KMS-11 (cell line): Measurements from ENCODE around the gene TUBA1A.

ENCODE experiments used
- H2AFZ ChIP-seq: fragments of 200-600 bp; sonication (generic); 2 replicates; pipeline ENCODE4 v1.6.1; 2016; ENCODE audit warnings: antibody characterized with exemption, mixed run types, low read depth
- H3K27ac ChIP-seq: fragments of 200-600 bp; sonication (generic); 2 replicates; pipeline ENCODE4 v1.6.1; 2016; ENCODE audit warnings: mild to moderate bottlenecking, mixed run types
- H3K27me3 ChIP-seq: fragments of 200-600 bp; sonication (generic); 2 replicates; pipeline ENCODE4 v1.6.1; 2017; ENCODE audit warnings: mild to moderate bottlenecking, low read depth, mixed run types, moderate library complexity; ENCODE audit not compliant: insufficient read depth
- H3K36me3 ChIP-seq: fragments of 200-600 bp; sonication (generic); 2 replicates; pipeline ENCODE4 v1.6.1; 2017; ENCODE audit warnings: mild to moderate bottlenecking, mixed run types; ENCODE audit not compliant: insufficient read depth
- H3K4me1 ChIP-seq: fragments of 200-600 bp; sonication (generic); 2 replicates; pipeline ENCODE4 v1.6.1; 2016; ENCODE audit warnings: mild to moderate bottlenecking, low read depth, mixed run types; ENCODE audit not compliant: poor library complexity, severe bottlenecking
- H3K4me2 ChIP-seq: fragments of 200-600 bp; sonication (generic); 2 replicates; pipeline ENCODE4 v1.7.0; 2016; ENCODE audit warnings: mild to moderate bottlenecking, mixed run types
- H3K4me3 ChIP-seq: fragments of 200-600 bp; sonication (generic); IDR thresholded peaks from 2 replicates; pipeline ENCODE4 v1.6.1; 2017; ENCODE audit warnings: low read depth, low read length, mixed read lengths; ENCODE audit not compliant: insufficient read depth
- H3K79me2 ChIP-seq: fragments of 200-600 bp; sonication (generic); 2 replicates; pipeline ENCODE4 v1.6.1; 2016; ENCODE audit warnings: low read depth, mixed run types; ENCODE audit not compliant: insufficient read depth
- H3K9ac ChIP-seq: fragments of 200-600 bp; sonication (generic); 2 replicates; pipeline ENCODE4 v1.6.1; 2016; ENCODE audit warnings: mild to moderate bottlenecking, mixed run types
- H4K20me1 ChIP-seq: fragments of 200-600 bp; sonication (generic); 2 replicates; pipeline ENCODE4 v1.6.1; 2016; ENCODE audit warnings: mild to moderate bottlenecking, mixed run types; ENCODE audit not compliant: insufficient read depth
- TF ChIP-seq, protein P1 (sequence below): fragments of 200-600 bp; sonication (generic); conservative IDR thresholded peaks from 2 replicates; pipeline ENCODE4 v1.6.1; 2017; ENCODE audit warnings: low read depth, mild to moderate bottlenecking, antibody characterized with exemption, low read length, moderate library complexity, mixed read lengths

The TUBA1A gene

DNA sequence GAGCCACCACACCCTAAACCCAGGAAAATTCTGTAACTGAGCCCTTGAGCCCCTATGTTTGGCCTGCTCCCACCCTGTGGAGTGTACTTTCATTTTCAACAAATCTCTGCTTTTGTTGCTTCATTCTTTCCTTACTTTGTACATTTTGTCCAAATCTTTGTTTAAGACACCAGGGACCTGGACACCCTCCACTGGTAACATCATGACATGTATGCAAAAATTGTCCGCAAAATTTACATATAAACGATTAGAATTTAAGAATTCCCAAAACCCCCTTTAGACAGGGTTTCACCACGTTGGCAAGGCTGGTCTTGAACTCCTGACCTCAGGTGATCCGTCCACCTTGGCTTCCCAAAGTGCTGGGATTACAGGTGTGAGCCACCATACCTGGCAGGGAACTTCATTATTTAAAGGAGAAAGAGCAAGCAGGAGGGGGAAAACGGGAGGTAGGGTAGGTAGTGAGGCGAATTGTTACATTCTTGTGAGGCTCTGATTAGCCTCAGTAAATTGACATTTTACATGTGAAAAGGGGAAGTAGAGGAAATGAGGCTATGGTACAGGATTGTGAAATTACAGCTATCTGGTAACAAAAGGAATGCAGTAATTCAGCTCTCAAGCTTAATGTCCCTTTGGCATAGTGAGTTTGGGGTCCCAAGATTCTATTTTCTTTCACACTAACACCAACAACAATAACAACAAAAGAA, 27.6 kb downstream of the TUBA1A start:
- H2AFZ ChIP-seq, result no peak overlapping the region
- H3K4me3 ChIP-seq, result no peak overlapping the region
- no peaks in the 10 kb centered on the region for H3K79me2 ChIP-seq
- H3K4me2 ChIP-seq, result no peak overlapping the region
- H3K27me3 ChIP-seq, result no peaks in the 10 kb centered on the region
- H3K36me3 ChIP-seq, result no peaks in the 10 kb centered on the region
- H3K4me1 ChIP-seq, result no peaks in the 10 kb centered on the region
- TF ChIP-seq, protein P1, sequence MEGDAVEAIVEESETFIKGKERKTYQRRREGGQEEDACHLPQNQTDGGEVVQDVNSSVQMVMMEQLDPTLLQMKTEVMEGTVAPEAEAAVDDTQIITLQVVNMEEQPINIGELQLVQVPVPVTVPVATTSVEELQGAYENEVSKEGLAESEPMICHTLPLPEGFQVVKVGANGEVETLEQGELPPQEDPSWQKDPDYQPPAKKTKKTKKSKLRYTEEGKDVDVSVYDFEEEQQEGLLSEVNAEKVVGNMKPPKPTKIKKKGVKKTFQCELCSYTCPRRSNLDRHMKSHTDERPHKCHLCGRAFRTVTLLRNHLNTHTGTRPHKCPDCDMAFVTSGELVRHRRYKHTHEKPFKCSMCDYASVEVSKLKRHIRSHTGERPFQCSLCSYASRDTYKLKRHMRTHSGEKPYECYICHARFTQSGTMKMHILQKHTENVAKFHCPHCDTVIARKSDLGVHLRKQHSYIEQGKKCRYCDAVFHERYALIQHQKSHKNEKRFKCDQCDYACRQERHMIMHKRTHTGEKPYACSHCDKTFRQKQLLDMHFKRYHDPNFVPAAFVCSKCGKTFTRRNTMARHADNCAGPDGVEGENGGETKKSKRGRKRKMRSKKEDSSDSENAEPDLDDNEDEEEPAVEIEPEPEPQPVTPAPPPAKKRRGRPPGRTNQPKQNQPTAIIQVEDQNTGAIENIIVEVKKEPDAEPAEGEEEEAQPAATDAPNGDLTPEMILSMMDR, result no peak
- H3K27ac ChIP-seq, result no peak overlapping the region
- no peak overlapping the region for H3K9ac ChIP-seq
- no peaks in the 10 kb centered on the region for H4K20me1 ChIP-seq

DNA sequence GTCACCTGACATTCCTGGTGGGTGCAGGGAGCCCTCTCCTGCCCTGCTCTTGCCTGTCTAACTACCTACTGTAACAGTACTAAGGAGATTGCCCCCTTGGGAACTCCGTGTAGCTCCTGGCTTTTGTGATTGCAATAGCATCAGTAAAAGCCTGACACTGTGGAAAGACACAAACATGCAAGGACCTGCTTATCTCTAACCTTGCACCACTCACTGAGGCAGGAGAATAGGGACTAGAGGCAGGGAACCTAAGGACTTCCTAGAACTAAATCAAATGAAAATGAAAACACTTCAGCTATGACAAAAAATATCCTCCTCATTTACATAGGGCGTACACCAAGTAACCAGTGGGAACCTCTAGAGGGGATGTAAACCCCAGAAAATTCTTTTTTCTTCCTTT, 28.5 kb downstream of the TUBA1A start:
- Histone ChIP-seq H4K20me1 (no peaks in the 10 kb centered on the region), H3K27me3 (no peaks in the 10 kb centered on the region)

DNA sequence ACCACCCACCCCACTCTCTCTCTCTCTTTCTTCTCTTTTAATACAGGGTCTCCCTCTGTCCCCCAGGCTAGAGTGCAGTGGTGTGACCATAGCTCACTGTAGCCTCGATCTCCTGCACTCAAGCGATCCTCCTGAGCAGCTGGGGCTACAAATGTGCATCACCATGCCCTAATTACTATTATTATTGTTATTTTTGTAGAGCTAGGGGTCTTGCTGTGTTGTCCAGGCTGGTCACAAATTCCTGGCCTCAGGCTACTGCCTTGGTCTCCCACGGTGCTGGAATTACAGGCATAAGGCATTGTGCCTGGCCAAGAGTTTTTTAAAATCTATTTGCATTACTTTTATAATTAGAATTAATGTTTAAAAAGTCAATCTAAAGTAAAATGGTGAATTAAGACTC, 34.7 kb downstream of the TUBA1A start:
- Histone ChIP-seq H3K9ac (no peak overlapping the region), H3K36me3 (no peaks in the 10 kb centered on the region), H3K4me2 (no peak overlapping the region), H4K20me1 (no peaks in the 10 kb centered on the region), H3K27ac (no peak overlapping the region), H3K4me1 (no peaks in the 10 kb centered on the region), H3K79me2 (no peaks in the 10 kb centered on the region), H3K4me3 (no peak overlapping the region), H2AFZ (no peak overlapping the region), H3K27me3 (no peaks in the 10 kb centered on the region)
- TF ChIP-seq, protein P1, result no peak

More for the DNA sequence above, 28.5 kb downstream of the TUBA1A start:
- Histone ChIP-seq H3K9ac (no peak overlapping the region), H3K4me2 (no peak overlapping the region), H3K4me3 (no peak overlapping the region), H3K79me2 (no peaks in the 10 kb centered on the region), H3K36me3 (no peaks in the 10 kb centered on the region), H3K27ac (no peak overlapping the region), H2AFZ (no peak overlapping the region), H3K4me1 (no peaks in the 10 kb centered on the region)
- TF ChIP-seq, protein P1, result no peak

DNA sequence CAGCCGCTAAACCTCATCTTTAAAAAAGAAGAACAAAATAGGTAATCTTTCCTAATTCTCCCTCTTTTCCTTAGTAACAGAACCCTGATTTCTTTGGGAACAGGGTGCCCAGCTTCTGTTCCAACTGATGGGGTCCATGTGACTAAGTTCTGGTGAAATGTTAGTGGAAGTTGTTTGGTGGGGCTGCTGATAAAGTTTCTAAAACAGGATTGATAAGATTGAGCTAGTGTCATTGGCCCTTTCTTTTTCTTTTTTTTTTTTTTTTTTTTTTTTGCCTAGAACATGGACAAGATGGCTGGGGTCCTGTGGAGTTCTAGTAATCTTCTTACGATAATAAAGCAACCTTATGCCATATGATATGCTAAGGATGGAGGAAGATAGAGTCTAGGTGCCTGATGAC, 41.5 kb downstream of the TUBA1A start:
- Histone ChIP-seq H3K36me3 (no peaks in the 10 kb centered on the region), H3K27ac (no peak overlapping the region), H3K27me3 (no peaks in the 10 kb centered on the region), H3K4me3 (no peak overlapping the region), H3K9ac (no peak overlapping the region), H4K20me1 (no peaks in the 10 kb centered on the region), H3K4me1 (no peaks in the 10 kb centered on the region), H3K79me2 (no peaks in the 10 kb centered on the region), H3K4me2 (no peak overlapping the region), H2AFZ (no peak overlapping the region)
- TF ChIP-seq, protein P1, result no peak
